Measurements from ENCODE around the gene BTBD9. TPM values are rescaled to one million over a fixed set of nuclear protein-coding genes. Genes with fewer than 3 reads are reported as not detected.

Gene BTBD9
- total RNA-seq, 2 donors from 2014 or later: 14.2 to 18.2 TPM

- peaks cover 0 to 13% of the 10 kb centered on the region in 2 donors for H3K4me1 ChIP-seq
- H3K4me3 ChIP-seq: no peak overlapping the region
- no peak for TF ChIP-seq CTCF (IDR thresholded peaks at IDR 0.05)
- no peaks in the 10 kb centered on the region for H3K27me3 ChIP-seq
- H3K9me3 ChIP-seq: no peaks in the 10 kb centered on the region
- H3K36me3 ChIP-seq: no peaks in the 10 kb centered on the region
- no peak overlapping the region for H3K27ac ChIP-seq
- DNase-seq (ENCODE audit: low spot score): no peak
Observed at GRCh38 chr6:38617856-38618255, 21.9 kb downstream of the BTBD9 start.

GRCh38 chr6:38612143-38612965 lies 27.4 kb downstream of the BTBD9 start:
- Histone ChIP-seq H3K27me3 (no peaks in the 10 kb centered on the region), H3K4me1 (peaks cover 0 to 36% of the 10 kb centered on the region in 2 donors), H3K9me3 (no peaks in the 10 kb centered on the region), H3K36me3 (no peaks in the 10 kb centered on the region), H3K27ac (no peak overlapping the region), H3K4me3 (no peak overlapping the region)
- DNase-seq (ENCODE audit: low spot score): no peak
- TF ChIP-seq CTCF (IDR thresholded peaks at IDR 0.05): no peak

- peaks cover 0 to 36% of the 10 kb centered on the region in 2 donors for H3K4me1 ChIP-seq
- H3K27me3 ChIP-seq: no peaks in the 10 kb centered on the region
- H3K9me3 ChIP-seq: no peaks in the 10 kb centered on the region
- no peak for TF ChIP-seq CTCF (IDR thresholded peaks at IDR 0.05)
- DNase-seq (ENCODE audit: low spot score): no peak
- no peaks in the 10 kb centered on the region for H3K36me3 ChIP-seq
- no peak overlapping the region for H3K27ac ChIP-seq
- no peak overlapping the region for H3K4me3 ChIP-seq
Observed at GRCh38 chr6:38610050-38610625, 29.6 kb downstream of the BTBD9 start.

GRCh38 chr6:38604700-38605099 lies 35.0 kb downstream of the BTBD9 start:
- TF ChIP-seq CTCF (IDR thresholded peaks at IDR 0.05): no peak
- H3K4me3 ChIP-seq: no peak overlapping the region
- no peaks in the 10 kb centered on the region for H3K9me3 ChIP-seq
- H3K27ac ChIP-seq: no peak overlapping the region
- no peak for DNase-seq (ENCODE audit: low spot score)
- no peaks in the 10 kb centered on the region for H3K27me3 ChIP-seq
- H3K4me1 ChIP-seq: peaks cover 0 to 25% of the 10 kb centered on the region in 2 donors
- H3K36me3 ChIP-seq: no peaks in the 10 kb centered on the region

- Histone ChIP-seq H3K27ac (peak overlapping the region in 1 of 2 donors; percentile 37), H3K4me3 (no peak overlapping the region), H3K36me3 (no peaks in the 10 kb centered on the region), H3K4me1 (peaks cover 0 to 30% of the 10 kb centered on the region in 2 donors), H3K27me3 (no peaks in the 10 kb centered on the region), H3K9me3 (no peaks in the 10 kb centered on the region)
- no peak for TF ChIP-seq CTCF (IDR thresholded peaks at IDR 0.05)
- DNase-seq (ENCODE audit: low spot score): no peak
Observed at GRCh38 chr6:38603966-38604365, 35.8 kb downstream of the BTBD9 start.

All from right atrium auricular region (tissue), 2 donors.